UCSD-AML1 (cell line): Measurements from ENCODE around the gene OPCML.

ENCODE experiments used
- DNase-seq: peaks from one replicate; lab custom pipeline; 2025; ENCODE audit not compliant: unreplicated experiment; lab: John Stamatoyannopoulos, UW

OPCML gene

DNA sequence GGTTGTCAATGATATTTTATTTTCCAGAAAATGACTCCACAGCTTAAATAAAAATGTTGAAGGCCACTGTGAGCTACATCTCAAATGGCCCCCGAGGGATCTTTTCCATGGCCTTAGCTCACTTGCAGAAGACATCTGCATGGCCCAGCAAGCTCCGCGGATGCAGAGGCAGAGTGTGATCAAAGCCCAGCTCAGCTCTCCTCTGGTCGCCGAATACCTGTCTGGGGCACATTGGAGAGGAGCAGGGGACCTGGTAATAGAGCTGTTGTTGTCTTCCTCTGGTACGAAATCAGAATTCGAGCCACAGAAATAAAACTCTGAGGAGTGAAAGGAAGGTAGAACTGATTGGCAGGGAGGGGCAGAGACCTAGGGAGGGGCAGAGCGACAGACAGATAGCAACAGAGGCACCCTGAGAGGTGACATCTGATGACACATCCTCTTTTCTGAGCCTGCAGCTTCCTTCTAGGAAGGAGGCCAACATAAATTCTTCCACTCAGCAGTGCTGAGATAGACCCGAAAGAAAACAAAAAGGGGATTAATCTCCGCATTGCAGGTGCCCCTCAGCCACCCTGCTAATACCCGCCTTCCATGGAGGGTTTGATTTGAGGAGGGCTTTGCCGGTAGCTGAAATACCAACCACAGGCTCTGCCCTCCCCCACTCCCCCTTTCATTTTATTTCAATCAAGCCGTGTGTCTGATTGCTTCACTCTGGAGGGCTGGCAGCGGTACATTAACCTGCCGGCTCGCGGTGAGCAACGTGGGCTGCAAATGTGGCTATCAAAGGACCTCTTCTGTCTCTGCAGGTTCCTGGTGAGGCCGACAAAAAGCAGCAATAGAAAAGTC lies 759.4 kb downstream of the OPCML start:
- DNase-seq: no peak

DNA sequence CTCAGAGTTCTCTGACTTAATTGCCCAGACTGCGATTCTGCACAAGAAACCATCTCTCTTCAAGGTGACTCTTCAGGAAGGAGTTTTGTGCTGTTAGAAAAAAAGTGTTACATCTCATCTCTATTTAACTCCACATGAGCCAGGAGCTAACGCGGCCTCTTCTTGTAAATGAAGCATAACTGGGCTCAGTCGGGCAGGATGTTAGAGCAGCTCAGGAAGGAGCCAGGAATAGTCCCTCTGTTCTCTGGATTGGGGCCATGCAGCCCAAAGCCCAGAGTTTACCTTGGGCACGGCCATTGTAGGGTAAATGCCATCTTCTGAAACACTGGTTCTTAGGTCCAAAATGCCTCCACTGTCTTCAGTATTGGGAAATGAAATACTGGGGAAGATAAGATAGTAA lies 760.6 kb downstream of the OPCML start:
- DNase-seq: no peak

DNA sequence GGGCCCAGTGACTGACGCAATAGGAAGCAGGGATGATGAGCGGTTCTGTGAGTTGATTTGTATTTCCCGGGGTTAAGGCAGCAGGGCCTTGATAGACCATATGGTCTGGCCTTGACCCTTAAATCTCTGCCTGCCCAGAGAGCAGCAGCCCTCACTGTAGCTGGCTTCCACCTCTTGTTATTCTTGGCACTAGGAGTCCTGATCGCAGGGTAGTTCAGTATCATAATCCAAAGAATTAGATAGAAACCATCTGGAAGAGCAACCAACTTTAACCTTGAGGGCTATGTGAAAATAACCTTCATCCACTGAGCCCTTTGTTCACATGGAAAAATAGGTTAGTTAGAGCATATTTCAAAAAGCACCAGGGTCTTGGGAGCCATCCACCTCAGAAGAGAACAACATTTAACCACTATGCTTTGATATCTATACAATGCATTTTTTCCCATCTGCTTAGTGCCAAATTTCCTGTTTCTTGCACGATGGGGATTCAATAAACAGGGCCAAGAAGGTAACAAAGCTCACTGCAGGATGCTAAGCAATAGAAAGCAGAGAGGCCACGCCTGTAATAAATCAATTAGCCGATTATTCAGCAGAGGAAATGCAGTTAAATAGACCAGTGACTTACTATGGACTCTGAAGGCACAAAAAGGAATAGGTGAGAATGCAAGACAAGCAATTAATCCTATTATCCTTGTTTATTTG lies 761.3 kb downstream of the OPCML start:
- no peak for DNase-seq

DNA sequence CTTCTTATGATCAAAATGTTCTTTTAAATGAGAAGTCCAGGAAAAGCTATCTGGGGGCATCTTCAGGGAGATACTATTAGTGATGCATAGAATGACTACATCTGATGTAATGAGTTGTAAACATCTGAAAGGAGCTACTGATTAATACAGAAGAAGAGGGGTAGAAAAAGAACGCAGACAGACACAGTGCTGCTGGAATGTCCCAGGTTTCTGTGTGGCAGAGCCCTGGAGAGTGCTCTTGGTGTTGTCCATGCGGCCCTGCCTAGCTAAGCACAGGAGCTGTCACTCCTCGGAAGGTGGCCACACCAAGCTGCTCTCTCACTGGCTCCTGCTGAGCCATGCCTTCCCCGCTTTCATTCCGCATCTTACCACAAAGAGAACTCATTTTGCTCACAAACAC lies 768.8 kb downstream of the OPCML start:
- no peak for DNase-seq

DNA sequence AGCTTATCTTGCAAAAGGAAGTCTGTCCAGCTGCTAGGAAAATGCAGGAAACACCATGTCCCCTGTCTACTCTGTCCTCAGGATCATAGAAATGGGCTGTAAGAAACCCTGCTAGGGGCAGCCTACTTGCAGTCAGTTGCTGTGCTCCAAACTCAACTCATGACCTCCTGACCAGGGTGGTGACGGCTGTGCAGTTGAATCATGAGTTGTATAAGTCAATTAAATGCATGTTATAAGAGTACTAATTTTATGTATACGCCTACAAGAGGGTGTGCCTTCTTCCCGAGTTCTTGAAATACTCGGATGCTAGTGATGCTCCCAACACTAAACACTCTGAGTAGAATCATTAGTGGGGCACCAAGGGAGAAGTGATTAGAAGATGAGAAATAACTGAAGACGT lies 776.4 kb downstream of the OPCML start:
- no peak for DNase-seq

DNA sequence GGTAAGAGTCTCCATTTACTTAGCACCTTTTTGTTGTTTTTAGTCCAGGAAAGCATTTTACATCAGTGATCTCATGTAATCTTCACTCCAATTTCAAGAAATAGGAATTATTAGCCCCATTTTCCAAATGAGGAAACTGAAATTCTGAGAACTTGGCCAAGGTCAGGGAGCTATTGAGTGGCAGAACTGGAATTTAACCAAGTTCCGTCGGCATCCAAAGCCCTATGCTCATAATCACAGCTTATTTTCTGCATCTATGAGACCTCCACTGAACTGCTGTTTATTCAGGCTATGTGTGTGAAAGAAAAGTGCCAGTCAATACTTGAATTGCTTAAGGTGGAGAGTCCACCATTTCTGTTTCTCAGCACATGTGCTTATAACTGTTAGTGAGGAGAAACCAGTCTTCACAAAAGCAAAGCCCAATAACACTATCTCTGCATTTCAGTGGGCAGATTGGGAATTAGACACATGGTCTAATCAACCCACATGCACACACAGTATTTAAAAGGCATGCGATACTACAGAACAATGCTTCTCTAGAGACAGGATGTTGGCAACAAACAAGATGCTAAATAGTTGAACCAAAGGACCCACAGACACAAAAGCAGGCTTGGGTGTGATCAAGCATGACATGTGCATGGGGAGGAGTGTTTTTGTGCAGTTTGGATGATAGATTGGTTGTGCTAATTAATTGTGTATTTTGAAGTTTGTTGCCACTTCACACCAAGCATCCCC lies 780.6 kb downstream of the OPCML start:
- no peak for DNase-seq

DNA sequence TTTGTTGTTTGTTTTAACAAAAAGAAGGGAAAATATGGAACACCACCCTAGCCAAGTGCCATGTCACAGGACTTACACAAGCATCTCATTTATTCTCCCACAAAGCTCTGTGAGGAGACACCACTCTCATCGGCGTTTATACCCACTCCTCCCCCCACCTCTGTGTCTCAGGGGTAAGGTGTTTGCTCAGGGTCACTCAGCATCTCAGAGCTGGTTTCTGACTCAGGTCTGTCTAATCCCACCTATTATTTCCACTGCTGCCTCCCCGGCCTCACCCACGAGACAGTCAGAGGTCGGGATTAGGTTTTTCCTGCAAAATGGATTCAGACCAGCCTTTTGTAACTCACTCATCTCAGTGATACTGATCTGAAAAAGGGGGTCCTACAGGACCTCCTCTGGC lies 786.0 kb downstream of the OPCML start:
- no peak for DNase-seq

DNA sequence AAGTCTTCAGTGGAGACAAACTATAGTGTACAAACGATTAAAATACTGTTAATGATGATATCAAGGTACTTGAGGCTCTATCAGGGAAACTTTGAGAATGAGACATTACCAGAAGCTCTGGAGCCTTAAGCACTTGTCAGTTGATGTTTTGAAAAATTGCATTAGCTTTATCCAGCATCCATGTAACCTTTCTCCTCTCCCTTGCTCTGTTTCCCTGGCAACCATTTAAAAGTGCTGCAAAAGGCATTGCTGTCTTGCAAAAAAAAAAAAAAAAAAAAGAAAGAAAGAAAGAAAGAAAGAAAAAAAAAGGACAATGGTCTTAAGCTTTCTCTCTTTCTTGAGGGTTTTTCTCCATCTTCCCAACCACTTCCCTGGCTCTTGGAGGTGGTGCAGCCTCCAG lies 787.0 kb downstream of the OPCML start:
- no peak for DNase-seq

DNA sequence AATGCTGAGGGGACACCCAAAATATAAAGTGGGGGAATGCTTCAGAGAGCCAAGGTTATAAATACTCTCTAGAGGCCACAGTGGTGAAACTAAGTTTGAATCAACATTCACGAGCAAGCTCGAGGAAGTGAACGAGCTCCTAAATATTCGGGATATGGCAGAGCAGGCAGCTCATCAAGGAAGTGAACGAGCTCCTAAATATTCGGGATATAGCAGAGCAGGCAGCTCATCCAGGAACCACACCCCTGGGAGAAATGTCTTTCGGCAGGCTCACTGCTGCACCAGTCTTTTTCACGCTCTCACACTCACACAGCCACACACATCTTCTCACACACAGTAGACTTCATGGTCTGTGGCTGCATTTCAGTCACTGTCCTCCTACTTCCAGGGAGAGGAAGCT lies 787.5 kb downstream of the OPCML start:
- DNase-seq: no peak

DNA sequence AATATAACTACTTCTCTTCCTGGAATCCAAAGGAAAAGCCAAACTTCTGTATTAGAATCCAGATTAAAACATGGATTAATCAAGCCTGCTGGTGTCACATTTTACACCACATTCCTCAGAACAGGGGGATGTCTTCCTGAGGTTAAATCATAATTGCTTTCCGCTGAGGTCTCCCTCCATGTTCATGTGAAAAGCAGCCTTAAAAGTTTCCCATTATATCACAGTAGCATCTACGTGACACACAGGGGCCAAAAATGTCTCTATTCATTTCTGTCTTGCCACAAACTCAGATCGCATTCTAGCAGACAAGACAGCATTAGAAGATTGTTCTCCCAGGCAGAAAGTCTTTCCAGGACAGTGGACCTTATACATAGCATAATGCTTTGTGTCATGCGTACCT lies 788.7 kb downstream of the OPCML start:
- DNase-seq: no peak

DNA sequence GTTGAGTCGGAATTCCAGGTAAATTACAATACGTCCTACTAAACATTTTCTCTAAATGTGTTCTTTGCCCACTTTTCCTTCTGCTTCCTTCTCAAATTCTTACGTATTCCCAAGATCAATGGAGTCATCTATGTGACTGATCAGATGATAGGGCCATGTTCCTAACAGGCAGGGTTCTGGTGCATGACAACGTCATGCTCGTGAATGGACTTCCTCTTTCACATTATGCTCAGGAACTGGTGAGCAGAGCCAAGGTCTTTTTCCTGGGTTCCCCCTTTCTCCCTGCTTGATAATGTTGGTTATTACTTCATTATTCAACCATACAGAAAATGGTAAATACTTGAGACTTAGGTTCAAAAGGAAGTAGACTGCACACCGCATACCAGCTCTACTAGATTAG lies 789.4 kb downstream of the OPCML start:
- no peak for DNase-seq

DNA sequence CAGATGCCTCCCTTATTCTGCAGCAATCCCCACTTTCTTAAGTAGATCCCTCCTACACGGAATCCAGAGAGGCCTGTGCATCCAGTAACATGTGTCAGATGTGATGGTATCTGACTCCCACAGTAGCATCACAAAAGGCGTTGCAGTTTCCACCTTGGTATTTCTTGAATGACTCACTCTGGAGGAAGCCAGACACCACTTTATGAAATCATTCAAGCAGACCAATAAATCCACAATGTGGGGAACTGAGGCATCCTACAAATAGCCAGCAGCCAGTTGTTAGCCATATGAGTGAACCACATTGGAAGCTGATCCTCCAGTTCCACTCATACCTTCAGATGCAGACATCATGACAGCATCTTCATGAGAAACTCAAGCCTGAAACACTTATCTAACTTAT lies 798.1 kb downstream of the OPCML start:
- DNase-seq: no peak

DNA sequence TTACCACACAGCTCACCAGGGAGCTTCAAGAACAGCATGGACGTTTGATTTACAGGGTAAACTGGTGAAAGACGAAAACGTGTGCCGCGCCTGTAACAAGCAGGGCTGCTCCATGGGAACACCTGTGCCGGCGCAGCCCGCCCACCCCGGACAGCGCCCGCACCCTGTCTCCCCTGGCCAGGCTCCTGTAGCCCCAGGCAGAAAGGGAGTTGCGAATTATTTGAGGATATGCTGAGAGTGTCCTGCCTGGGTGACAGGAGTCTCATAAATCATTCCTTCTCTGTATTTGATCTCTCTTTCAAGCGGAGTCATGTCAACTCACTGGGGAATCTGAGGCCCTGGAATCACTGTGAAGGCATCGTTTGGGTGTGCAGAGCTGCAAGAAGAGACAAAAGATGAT lies 804.3 kb downstream of the OPCML start:
- no peak for DNase-seq

DNA sequence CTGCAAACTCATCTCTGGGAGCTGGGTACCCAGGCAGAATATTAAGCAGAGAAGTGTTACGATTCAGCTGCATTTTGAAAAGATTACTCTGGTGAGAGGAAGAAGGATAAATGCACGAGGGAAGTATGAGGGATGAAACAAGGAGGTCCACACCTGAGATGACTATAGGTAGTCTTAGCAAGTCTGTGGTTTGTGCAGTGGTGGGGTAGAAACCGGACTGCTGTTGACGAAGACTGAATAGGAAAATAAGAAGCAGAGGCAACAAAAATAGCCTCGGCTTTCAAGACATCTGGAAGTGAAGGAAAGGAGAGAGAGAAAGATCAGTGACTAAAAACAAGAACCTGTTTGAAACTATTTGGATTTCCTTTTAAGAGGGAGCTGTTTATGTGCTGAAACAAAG lies 810.8 kb downstream of the OPCML start:
- no peak for DNase-seq

DNA sequence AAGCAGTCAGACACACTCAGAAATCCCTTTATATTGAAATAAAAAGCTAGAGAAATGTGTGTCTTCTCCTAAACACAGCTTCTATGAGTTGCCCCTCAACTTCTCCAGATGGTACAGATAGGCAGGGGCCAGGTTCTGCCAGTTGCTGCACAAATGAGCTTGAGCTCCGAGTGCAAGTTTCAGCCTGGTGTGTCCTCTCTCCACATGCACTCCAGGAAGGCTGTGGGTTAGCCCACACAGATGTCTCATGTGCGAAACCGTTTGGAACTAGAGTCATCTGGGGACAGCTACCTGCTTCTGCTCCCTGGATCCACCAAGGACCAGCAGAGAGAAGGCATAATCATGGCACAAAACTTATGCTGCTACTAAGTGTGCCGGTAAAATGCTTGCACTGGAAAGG lies 812.6 kb downstream of the OPCML start:
- DNase-seq: no peak

DNA sequence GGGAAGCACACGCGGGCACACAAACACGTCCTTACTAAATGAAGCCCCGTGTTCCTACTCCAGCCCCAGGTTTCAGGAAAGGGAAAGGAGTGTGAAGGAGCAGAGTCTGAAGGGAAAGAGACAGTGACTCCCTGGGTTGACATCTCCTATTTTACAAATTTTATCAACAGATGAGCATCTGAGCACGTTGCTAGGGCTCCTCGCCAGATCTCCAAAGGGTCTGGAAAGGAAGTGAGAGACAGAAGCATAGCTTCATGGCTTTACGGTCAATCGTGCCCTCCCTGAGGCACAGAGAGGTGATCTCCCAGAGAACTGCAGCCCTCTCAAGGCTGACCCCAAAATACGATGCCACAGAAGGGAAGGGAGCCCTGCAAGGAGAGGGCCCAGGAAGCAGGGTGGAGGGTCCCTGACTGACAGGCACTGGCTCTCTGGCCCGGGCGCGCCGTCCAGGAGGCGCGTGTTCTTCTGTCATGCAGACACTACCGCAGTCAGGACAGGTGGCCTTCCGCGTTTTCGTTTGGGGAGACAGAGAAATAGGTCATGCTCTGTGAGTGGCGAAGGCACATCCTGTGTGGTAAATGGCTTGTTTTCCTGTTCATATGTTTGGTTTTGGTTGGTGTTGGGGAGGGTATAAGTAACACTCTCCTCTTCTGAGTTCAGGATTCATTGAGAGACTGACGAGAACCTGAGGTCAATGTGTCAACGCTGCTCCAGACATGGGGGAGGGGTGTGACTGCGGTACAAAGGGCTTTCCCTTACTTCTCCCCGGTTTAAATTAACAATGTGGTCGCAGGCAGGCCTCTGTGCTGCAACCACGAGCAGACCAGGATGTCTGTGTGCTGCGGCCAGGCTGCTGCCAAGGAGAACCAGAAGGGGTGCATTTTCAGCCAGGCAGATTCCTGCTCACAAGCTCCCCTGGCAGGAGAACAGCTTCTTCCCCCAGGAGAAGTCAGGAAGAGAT lies 813.3 kb downstream of the OPCML start:
- no peak for DNase-seq

DNA sequence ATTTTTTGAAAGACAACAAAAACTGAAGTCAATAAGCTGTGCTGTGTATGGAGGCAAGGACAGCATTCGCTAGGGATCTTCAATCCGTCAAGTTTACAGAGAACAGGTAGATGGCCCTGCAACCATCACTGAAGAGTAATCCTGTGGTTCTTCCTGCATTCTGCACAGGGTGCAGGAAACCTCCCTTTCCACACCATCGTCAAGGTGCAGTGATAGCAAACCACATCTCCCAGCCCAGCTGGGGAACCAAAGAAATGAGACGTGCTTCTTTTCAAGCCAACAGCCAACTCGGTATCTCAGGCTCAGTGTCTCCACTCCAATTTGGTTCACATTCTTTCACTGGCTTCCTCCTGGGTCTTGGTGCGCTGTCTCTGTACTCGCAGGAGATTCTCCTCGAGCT lies 814.5 kb downstream of the OPCML start:
- no peak for DNase-seq

DNA sequence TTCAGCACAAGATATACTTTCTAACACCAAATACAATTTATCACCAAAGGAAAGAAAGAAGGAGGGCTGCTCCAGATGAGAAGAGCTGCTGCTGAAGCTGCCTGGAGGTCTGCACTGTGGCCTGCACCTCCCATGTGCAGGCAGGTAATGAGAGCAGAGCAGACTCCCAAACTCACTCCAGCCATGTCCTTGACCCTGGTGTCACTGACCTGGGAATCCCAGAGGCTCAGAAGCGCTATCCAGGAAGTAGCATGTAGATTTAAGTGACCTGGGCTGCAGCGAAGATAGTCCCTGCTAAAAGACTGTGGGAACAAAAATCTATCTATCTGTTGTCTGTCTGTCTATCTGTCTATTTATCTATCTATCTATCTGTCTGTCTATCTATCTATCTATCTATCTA lies 816.3 kb downstream of the OPCML start:
- DNase-seq: no peak

DNA sequence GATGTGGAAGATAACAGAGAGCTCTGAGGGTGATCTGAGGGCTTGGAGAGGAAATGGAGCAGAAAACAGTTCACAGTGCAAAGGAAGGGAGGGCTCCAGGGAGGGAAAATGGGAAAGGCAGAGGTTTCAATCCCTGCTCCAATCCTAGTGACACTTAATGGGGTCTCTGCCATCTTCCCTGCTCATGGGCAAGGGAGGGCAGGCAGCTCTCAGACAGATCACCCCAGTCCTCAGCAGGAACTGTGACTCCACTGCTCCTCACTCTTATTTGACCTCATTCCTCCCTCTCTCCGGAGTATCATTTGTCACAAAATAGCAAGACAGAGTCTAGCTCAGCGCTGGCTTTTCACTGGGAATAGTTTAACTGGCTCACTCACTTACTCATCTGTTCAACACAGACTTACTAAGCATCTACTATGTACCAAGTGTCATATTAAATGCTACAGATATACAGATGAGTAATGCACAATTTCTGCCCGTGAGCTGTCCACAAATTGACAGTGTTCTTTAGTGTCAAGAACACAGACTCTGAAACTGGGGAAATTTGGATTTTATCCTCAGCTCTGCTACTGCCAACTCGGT lies 817.4 kb downstream of the OPCML start:
- no peak for DNase-seq

DNA sequence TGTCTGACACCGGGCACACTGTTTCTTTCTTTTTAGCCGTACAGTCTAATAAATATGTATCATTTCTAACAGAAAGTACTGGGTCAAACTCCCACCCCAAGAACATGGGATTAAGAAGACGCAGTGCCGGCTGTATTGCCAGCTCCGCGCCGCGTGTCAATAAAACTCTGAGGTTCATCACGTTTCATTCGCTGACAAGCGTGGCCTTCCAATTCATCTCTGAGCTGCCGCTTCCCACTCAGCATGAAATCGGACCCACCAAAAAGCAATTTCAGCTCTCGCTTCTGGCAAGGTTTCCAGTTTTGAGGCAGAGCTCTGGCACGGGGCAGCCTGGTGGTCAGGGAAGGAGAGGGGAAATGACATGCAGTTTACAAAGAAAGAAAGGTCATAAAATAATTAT lies 819.8 kb downstream of the OPCML start:
- no peak for DNase-seq
